Esophagus squamous epithelium (tissue), 4 donors: Measurements from ENCODE around the gene SCG3.

Source experiments
- POLR2A ChIP-seq, 4 donors: fragments of 450-650 bp; IDR thresholded peaks; one replicate each; pipeline ENCODE4 v1.6.1; 2017; ENCODE audit warnings: antibody characterized with exemption in 4 of 4, mild to moderate bottlenecking in 4 of 4, moderate library complexity in 3 of 4
- TF ChIP-seq, protein P1 (sequence below), 6 experiments: fragments of 450-650 bp in 4 of 6; fragments of 200-600 bp in 2 of 6; sonication (generic) in 2 of 6; IDR thresholded peaks; one replicate each; pipeline ENCODE4 v1.5.1; 2016 to 2019; ENCODE audit warnings: antibody characterized with exemption in 6 of 6, mild to moderate bottlenecking in 4 of 6, moderate library complexity in 4 of 6

DNA sequence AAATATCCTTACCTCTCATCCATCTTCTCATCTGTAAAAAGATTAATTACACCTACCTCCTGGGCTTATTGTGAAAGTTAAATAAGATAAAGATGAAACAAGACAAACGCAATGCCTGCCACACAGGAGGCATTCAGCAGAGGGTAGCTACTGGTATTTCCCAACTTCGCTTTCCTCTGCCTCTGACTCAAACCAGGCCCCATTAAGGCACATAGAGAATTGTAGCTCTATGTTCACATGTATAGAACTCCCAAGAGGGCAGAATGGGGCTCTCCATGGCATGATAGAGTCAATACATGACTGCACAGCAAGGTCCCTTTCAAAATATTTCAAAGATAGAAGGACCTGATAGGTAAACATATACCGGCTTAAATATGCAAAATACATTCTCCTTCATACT is 54.8 kb downstream of the SCG3 start:
- TF ChIP-seq POLR2A (IDR thresholded peaks at IDR 0.05), result no peak
- TF ChIP-seq, protein P1, sequence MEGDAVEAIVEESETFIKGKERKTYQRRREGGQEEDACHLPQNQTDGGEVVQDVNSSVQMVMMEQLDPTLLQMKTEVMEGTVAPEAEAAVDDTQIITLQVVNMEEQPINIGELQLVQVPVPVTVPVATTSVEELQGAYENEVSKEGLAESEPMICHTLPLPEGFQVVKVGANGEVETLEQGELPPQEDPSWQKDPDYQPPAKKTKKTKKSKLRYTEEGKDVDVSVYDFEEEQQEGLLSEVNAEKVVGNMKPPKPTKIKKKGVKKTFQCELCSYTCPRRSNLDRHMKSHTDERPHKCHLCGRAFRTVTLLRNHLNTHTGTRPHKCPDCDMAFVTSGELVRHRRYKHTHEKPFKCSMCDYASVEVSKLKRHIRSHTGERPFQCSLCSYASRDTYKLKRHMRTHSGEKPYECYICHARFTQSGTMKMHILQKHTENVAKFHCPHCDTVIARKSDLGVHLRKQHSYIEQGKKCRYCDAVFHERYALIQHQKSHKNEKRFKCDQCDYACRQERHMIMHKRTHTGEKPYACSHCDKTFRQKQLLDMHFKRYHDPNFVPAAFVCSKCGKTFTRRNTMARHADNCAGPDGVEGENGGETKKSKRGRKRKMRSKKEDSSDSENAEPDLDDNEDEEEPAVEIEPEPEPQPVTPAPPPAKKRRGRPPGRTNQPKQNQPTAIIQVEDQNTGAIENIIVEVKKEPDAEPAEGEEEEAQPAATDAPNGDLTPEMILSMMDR (IDR thresholded peaks at IDR 0.05), result no peak
